M059J (cell line): ENCODE results near the gene GP5. TPM values are rescaled to one million over a fixed set of nuclear protein-coding genes. Genes with fewer than 3 reads are reported as not detected.

Source experiments
- DNase-seq: peaks from one replicate; pipeline ENCODE4 v3.0.0-alpha.2; 2012; ENCODE audit warnings: low read depth
- total RNA-seq: library from RNA; depleted of rRNA; stranded (reverse); fragments of >200 nt; shearing (Covaris generic); gene quantifications from 2 replicates; pipeline ENCODE4 v1.2.3, GENCODE V29; 2014; rRNA removed

Gene GP5
- 0.12 TPM in 1 of 2 replicates, not detected in the other for total RNA-seq

- DNase-seq, result no peak
Observed at GRCh38 chr3:194399166-194399565, at the start of gene GP5. Gene GP5 (minus strand): TSS chr3:194399266. CDS start chr3:194398282, 984 bp downstream.

GRCh38 chr3:194447657-194448056 is 48.6 kb upstream of the GP5 start:
- no peak for DNase-seq

- no peak for DNase-seq
Observed at GRCh38 chr3:194447161-194447560, 48.1 kb upstream of the GP5 start.

GRCh38 chr3:194446754-194447153 is 47.7 kb upstream of the GP5 start:
- no peak for DNase-seq

GRCh38 chr3:194446172-194446571 is 47.1 kb upstream of the GP5 start:
- no peak for DNase-seq

GRCh38 chr3:194443901-194444300 is 44.8 kb upstream of the GP5 start:
- DNase-seq, result no peak

- no peak for DNase-seq
Observed at GRCh38 chr3:194440756-194441155, 41.7 kb upstream of the GP5 start.

- no peak for DNase-seq
Observed at GRCh38 chr3:194439881-194440550, 41.0 kb upstream of the GP5 start.

- no peak for DNase-seq
Observed at GRCh38 chr3:194434503-194434902, 35.4 kb upstream of the GP5 start.

- DNase-seq, result no peak
Observed at GRCh38 chr3:194431554-194431953, 32.5 kb upstream of the GP5 start.

GRCh38 chr3:194425399-194425798 is 26.3 kb upstream of the GP5 start:
- DNase-seq, result no peak

- no peak for DNase-seq
Observed at GRCh38 chr3:194424953-194425352, 25.9 kb upstream of the GP5 start.

- no peak for DNase-seq
Observed at GRCh38 chr3:194424373-194424772, 25.3 kb upstream of the GP5 start.

- peak; percentile 28 for DNase-seq
Observed at GRCh38 chr3:194423317-194423716, 24.3 kb upstream of the GP5 start.

GRCh38 chr3:194422188-194422587 is 23.1 kb upstream of the GP5 start:
- peak; percentile 76 for DNase-seq

GRCh38 chr3:194418671-194419070 is 19.6 kb upstream of the GP5 start:
- no peak for DNase-seq

GRCh38 chr3:194407423-194407822 is 8.4 kb upstream of the GP5 start:
- DNase-seq, result peak; percentile 65

- DNase-seq, result no peak
Observed at GRCh38 chr3:194405766-194406165, 6.7 kb upstream of the GP5 start.

- DNase-seq, result peak; percentile 55
Observed at GRCh38 chr3:194404365-194405140, 5.5 kb upstream of the GP5 start.

GRCh38 chr3:194401868-194402329 is 2.8 kb upstream of the GP5 start:
- DNase-seq, result no peak

- DNase-seq, result no peak
Observed at GRCh38 chr3:194401346-194401745, 2.3 kb upstream of the GP5 start.

GRCh38 chr3:194399874-194400411 is 877 bp upstream of the GP5 start:
- DNase-seq, result no peak

GRCh38 chr3:194397757-194398312 is 1.2 kb downstream of the GP5 start:
- DNase-seq, result no peak
